IMR-90 (cell line): ENCODE data around the gene IL1B. TPM values are rescaled to one million over a fixed set of nuclear protein-coding genes. Genes with fewer than 3 reads are reported as not detected.

Source experiments
- ATAC-seq: fragments of 200-7000 bp; cut with Tn5 transposase; 2 replicates; pipeline ENCODE4 v1.9.1; 2020; ENCODE audit warnings: low read depth, mild to moderate bottlenecking, moderate library complexity
- BruUV-seq: library from RNA; stranded (reverse); fragments of 400-500 nt; replicated peaks from 2 replicates; lab custom pipeline; 2021; lab: Mats Ljungman, UMichigan
- CTCF ChIA-PET: fragments of 300-600 bp; formaldehyde crosslinking; extraction: SDS; loops from one replicate; lab custom pipeline; 2021; ENCODE audit warnings: antibody characterized with exemption; lab: Yijun Ruan, JAX
- POLR2A ChIA-PET: fragments of 300-600 bp; sonication (Branson Sonifier 250); formaldehyde crosslinking; loops from one replicate; lab custom pipeline; 2022; ENCODE audit warnings: antibody characterized with exemption; ENCODE audit not compliant: unreplicated experiment; lab: Charles Lee
- DNase-seq: peaks from one replicate; pipeline ENCODE4 v3.0.0; 2013
- H2AFZ ChIP-seq: replicated peaks from 2 replicates; pipeline ENCODE3; 2013; ENCODE audit warnings: low read length, mild to moderate bottlenecking; ENCODE audit not compliant: poor library complexity
- H2AK5ac ChIP-seq: 2 replicates; pipeline ENCODE4 v1.6.1; 2013; ENCODE audit warnings: low read depth, low read length, inconsistent platforms
- H2AK9ac ChIP-seq: replicated peaks from 2 replicates; pipeline ENCODE3; 2013; ENCODE audit warnings: mild to moderate bottlenecking, low read depth, low read length, moderate library complexity; ENCODE audit not compliant: poor library complexity
- H2BK120ac ChIP-seq: 2 replicates; pipeline ENCODE4 v1.6.1; 2013; ENCODE audit warnings: low read depth, low read length, inconsistent platforms
- H2BK15ac ChIP-seq: 3 replicates; pipeline ENCODE4 v1.6.1; 2013; ENCODE audit warnings: low read depth, low read length, inconsistent platforms
- H2BK20ac ChIP-seq: 2 replicates; pipeline ENCODE4 v1.6.1; 2013; ENCODE audit warnings: low read depth, mild to moderate bottlenecking, inconsistent platforms, low read length, moderate library complexity
- H2BK5ac ChIP-seq: 2 replicates; pipeline ENCODE4 v1.6.1; 2013; ENCODE audit warnings: mild to moderate bottlenecking, low read depth, low read length, inconsistent platforms; ENCODE audit not compliant: poor library complexity, severe bottlenecking
- H3K14ac ChIP-seq: replicated peaks from 2 replicates; pipeline ENCODE4 v1.6.1; 2013; ENCODE audit warnings: low read depth, low read length, inconsistent platforms
- H3K18ac ChIP-seq: 2 replicates; pipeline ENCODE4 v1.6.1; 2013; ENCODE audit warnings: low read depth, low read length, control low read depth
- H3K23ac ChIP-seq: 2 replicates; pipeline ENCODE4 v1.6.1; 2013; ENCODE audit warnings: low read depth, low read length, inconsistent platforms
- H3K27ac ChIP-seq: 2 replicates; pipeline ENCODE4 v1.5.1; 2013; ENCODE audit warnings: mild to moderate bottlenecking, control low read depth, low read length; ENCODE audit not compliant: insufficient read depth
- H3K27me3 ChIP-seq: 2 replicates; pipeline ENCODE4 v1.6.1; 2013; ENCODE audit warnings: low read length; ENCODE audit not compliant: control insufficient read depth, insufficient read depth
- H3K36me3 ChIP-seq: 2 replicates; pipeline ENCODE4 v1.6.1; 2013; ENCODE audit warnings: low read length, mixed read lengths; ENCODE audit not compliant: control insufficient read depth, insufficient read depth
- H3K4ac ChIP-seq: 2 replicates; pipeline ENCODE4 v1.6.1; 2013; ENCODE audit warnings: low read depth, low read length, inconsistent platforms
- H3K4me1 ChIP-seq: 2 replicates; pipeline ENCODE4 v1.6.1; 2013; ENCODE audit warnings: low read length, mixed read lengths; ENCODE audit not compliant: control insufficient read depth, insufficient read depth
- H3K4me2 ChIP-seq: 2 replicates; pipeline ENCODE4 v1.6.1; 2013; ENCODE audit warnings: low read depth, mild to moderate bottlenecking, control low read depth, low read length, moderate library complexity
- H3K4me3 ChIP-seq: 2 replicates; pipeline ENCODE4 v1.5.1; 2013; ENCODE audit warnings: low read depth, mild to moderate bottlenecking, control low read depth, low read length, moderate library complexity; ENCODE audit not compliant: insufficient read depth
- H3K56ac ChIP-seq: 2 replicates; pipeline ENCODE4 v1.6.1; 2013; ENCODE audit warnings: low read length, inconsistent platforms; ENCODE audit not compliant: insufficient read depth; ENCODE audit errors: extremely low read depth
- H3K79me1 ChIP-seq, 2 experiments: 2 replicates each; pipeline ENCODE4 v1.6.1; 2013; ENCODE audit warnings: low read length in 2 of 2, inconsistent platforms in 1 of 2, low read depth in 1 of 2
- H3K9ac ChIP-seq: 2 replicates; pipeline ENCODE4 v1.6.1; 2013; ENCODE audit warnings: low read depth, low read length, control low read depth
- H3K9me1 ChIP-seq: 2 replicates; pipeline ENCODE4 v1.6.1; 2013; ENCODE audit warnings: low read length, inconsistent platforms; ENCODE audit not compliant: insufficient read depth
- H3K9me3 ChIP-seq: 2 replicates; pipeline ENCODE4 v1.6.1; 2013; ENCODE audit warnings: low read length; ENCODE audit not compliant: control insufficient read depth, insufficient read depth
- H4K20me1 ChIP-seq: 2 replicates; pipeline ENCODE4 v1.6.1; 2013; ENCODE audit warnings: low read length, inconsistent platforms; ENCODE audit not compliant: insufficient read depth
- H4K5ac ChIP-seq: 2 replicates; pipeline ENCODE4 v1.6.1; 2013; ENCODE audit warnings: mild to moderate bottlenecking, low read depth, low read length, control low read depth
- H4K8ac ChIP-seq, 2 experiments: 2 replicates each; pipeline ENCODE4 v1.6.1; 2013; ENCODE audit warnings: low read depth in 2 of 2, low read length in 2 of 2, control low read depth in 1 of 2, inconsistent platforms in 1 of 2
- H4K91ac ChIP-seq: 2 replicates; pipeline ENCODE4 v1.6.1; 2013; ENCODE audit warnings: low read depth, low read length, inconsistent platforms; ENCODE audit not compliant: insufficient read depth
- BHLHE40 ChIP-seq: fragments of 150-350 bp; IDR thresholded peaks from 2 replicates; pipeline ENCODE4 v1.6.1; 2016; ENCODE audit warnings: mild to moderate bottlenecking, low read depth, low read length
- CEBPB ChIP-seq: IDR thresholded peaks from 2 replicates; pipeline ENCODE4 v1.6.1; 2012; ENCODE audit warnings: low read depth, low read length, improper control_type of control experiment
- CHD1 ChIP-seq: IDR thresholded peaks from 2 replicates; pipeline ENCODE4 v1.6.1; 2012; ENCODE audit warnings: low read depth, low read length, improper control_type of control experiment
- FOS ChIP-seq: fragments of 150-350 bp; IDR thresholded peaks from 2 replicates; pipeline ENCODE4 v1.6.1; 2016; ENCODE audit warnings: low read depth, low read length
- MAZ ChIP-seq: IDR thresholded peaks from 2 replicates; pipeline ENCODE4 v1.6.1; 2012; ENCODE audit warnings: low read depth, mild to moderate bottlenecking, low read length, improper control_type of control experiment, moderate library complexity, borderline replicate concordance
- MXI1 ChIP-seq: IDR thresholded peaks from 2 replicates; pipeline ENCODE4 v1.6.1; 2012; ENCODE audit warnings: low read depth, mild to moderate bottlenecking, low read length, moderate library complexity, borderline replicate concordance
- NFE2L2 ChIP-seq: fragments of 150-350 bp; IDR thresholded peaks from 2 replicates; pipeline ENCODE4 v1.6.1; 2016; ENCODE audit warnings: low read depth, mild to moderate bottlenecking, low read length
- POLR2A ChIP-seq: IDR thresholded peaks from 2 replicates; pipeline ENCODE4 v1.6.1; 2012; ENCODE audit warnings: mild to moderate bottlenecking, low read depth, low read length
- RAD21 ChIP-seq: IDR thresholded peaks from 2 replicates; pipeline ENCODE4 v1.6.1; 2012; ENCODE audit warnings: low read length, improper control_type of control experiment
- RCOR1 ChIP-seq: IDR thresholded peaks from 2 replicates; pipeline ENCODE4 v1.6.1; 2012; ENCODE audit warnings: mild to moderate bottlenecking, low read length, improper control_type of control experiment; ENCODE audit not compliant: insufficient replicate concordance
- RFX5 ChIP-seq: IDR thresholded peaks from 2 replicates; pipeline ENCODE4 v1.8.0; 2012; ENCODE audit warnings: low read depth, mild to moderate bottlenecking, low read length, moderate library complexity
- SMC3 ChIP-seq: fragments of 150-350 bp; IDR thresholded peaks from 2 replicates; pipeline ENCODE4 v1.6.1; 2016; ENCODE audit warnings: low read depth, mild to moderate bottlenecking, antibody characterized with exemption, low read length, moderate library complexity
- WGBS, 2 experiments: methylation state at CpG; one replicate each; pipeline versions ENCODE4 v1.1.5 to v1.1.7; 2013; ENCODE audit warnings: missing lambda C conversion rate in 2 of 2; ENCODE audit not compliant: insufficient read length in 1 of 2; ENCODE audit errors: extremely low coverage in 2 of 2; 5-methylcytosine and 5-hydroxymethylcytosine counted together
- dilution Hi-C: fragments of 300-500 bp; cut with HindIII; formaldehyde crosslinking; loops from one replicate; pipeline ENCODE4 v1.14.3; 2018; ENCODE audit warnings: low sequenced_read_pairs; ENCODE audit not compliant: unreplicated experiment
- in situ Hi-C: fragments of 300-500 bp; cut with MboI; formaldehyde crosslinking; loops from 3 replicates; pipeline ENCODE4 v1.14.3; 2019; ENCODE audit warnings: low sequenced_read_pairs, inconsistent platforms, mixed read lengths
- intact Hi-C: fragments of 100-400 bp; cut with micrococcal nuclease; formaldehyde crosslinking; loops from 2 replicates; pipeline ENCODE4 v1.10.0; 2022
- polyA plus RNA-seq, 3 experiments: library from polyadenylated mRNA; depleted of rRNA; stranded (reverse); fragments of >200 nt; gene quantifications; 2 replicates each; pipeline ENCODE4 v1.2.3, GENCODE V29; 2012; ENCODE audit warnings: low replicate concordance in 1 of 3
- total RNA-seq: library from RNA; depleted of rRNA; stranded (reverse); fragments of >200 nt; gene quantifications from 2 replicates; pipeline ENCODE4 v1.2.3, GENCODE V29; 2012
- TF ChIP-seq, protein P1 (sequence below): conservative IDR thresholded peaks from 2 replicates; pipeline ENCODE4 v1.5.1; 2012; ENCODE audit warnings: mild to moderate bottlenecking, low read depth, low read length, improper control_type of control experiment
- TF ChIP-seq, protein P2 (sequence below): fragments of 150-350 bp; IDR thresholded peaks from 2 replicates; pipeline ENCODE4 v1.6.1; 2016; ENCODE audit warnings: low read depth, mild to moderate bottlenecking, low read length, moderate library complexity, borderline replicate concordance
- TF ChIP-seq, protein P3 (sequence below): fragments of 150-350 bp; IDR thresholded peaks from 2 replicates; pipeline ENCODE4 v1.6.1; 2017; ENCODE audit warnings: mild to moderate bottlenecking, antibody characterized with exemption, low read length, low read depth

The IL1B gene
- total and polyA plus RNA-seq, 2 of the 4 experiments (the other 2 are of a cell fraction) = 3.0 to 4.4 TPM

DNA sequence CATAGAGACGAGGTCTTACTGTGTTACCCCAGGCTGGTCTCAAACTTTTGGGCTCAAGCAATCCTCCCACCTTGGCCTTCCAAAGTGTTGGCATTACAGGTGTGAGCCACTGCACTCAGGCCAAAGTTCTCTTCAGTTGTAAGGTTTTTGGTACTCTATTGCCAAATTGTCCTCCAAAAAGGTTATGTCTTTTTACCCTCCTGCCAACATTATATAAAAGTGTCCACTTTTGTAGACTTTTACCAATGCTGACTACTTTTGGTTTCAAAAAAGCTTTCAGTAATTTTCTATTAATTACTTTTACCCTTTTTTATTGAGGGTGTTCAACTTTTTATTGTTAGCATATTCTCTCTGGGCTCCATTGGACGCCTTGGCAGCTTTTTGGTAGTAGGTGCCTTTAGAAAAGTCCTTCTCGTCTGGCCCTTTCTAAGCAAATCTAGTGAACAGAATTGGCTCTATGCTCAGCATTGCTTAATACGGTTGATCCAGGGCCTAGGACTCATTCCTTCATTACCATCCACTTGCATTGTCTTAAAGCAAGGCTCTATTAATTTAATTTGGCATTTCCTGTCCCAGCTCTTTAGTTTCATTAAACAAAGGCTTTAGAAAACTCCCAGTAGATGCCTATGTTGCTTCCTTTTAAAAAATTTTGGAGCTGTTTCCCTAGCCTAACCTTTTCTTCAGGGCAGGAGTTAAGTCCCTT is 35.5 kb downstream of the IL1B start:
- dilution Hi-C loops = no loop called here
- Histone ChIP-seq H3K4me1 (no peaks in the 10 kb centered on the region; the same call in 1 of the 2 replicates), H2AFZ (no peak overlapping the region), H4K91ac (no peak overlapping the region; the same call in 1 of the 2 replicates), H3K23ac (no peak overlapping the region), H2BK20ac (peak overlapping the region; percentile 13; the same call in 1 of the 2 replicates), H3K4me3 (no peak overlapping the region), H3K56ac (no peak overlapping the region), H2BK15ac (peak overlapping the region; percentile 13; the same call in 1 of the 3 replicates), H3K27ac (no peak overlapping the region), H3K4ac (peak overlapping the region; percentile 15; the same call in 1 of the 2 replicates), H2AK9ac (no peak overlapping the region), H3K36me3 (no peaks in the 10 kb centered on the region), H4K5ac (no peak overlapping the region), H4K8ac (no peak overlapping the region), H3K9me1 (peaks cover 11% of the 10 kb centered on the region), H3K18ac (no peak overlapping the region), H3K4me2 (no peak overlapping the region), H2BK5ac (no peak overlapping the region), H3K9me3 (no peaks in the 10 kb centered on the region), H3K14ac (no peak overlapping the region), H3K9ac (no peak overlapping the region), H2BK120ac (no peak overlapping the region), H4K20me1 (no peaks in the 10 kb centered on the region), H3K79me1 (peaks cover 0 to 13% of the 10 kb centered on the region in 2 experiments; a peak in 2 of 4 replicates), H3K27me3 (no peaks in the 10 kb centered on the region), H2AK5ac (no peak overlapping the region)
- ChIA-PET CTCF (no interaction called here), POLR2A (no interaction called here)
- WGBS, 2 experiments = 79% methylated on average over 2 of the region's 4 CpGs; no CpG with 5 or more reads in 1 of the 2 experiments
- ATAC-seq (no peak), DNase-seq (no peak)
- BruUV-seq = no TSS peak
- in situ Hi-C loops = no loop called here
- intact Hi-C loops = no loop called here
- TF ChIP-seq MAZ (no peak), RCOR1 (no peak), SMC3 (no peak), RAD21 (no peak), POLR2A (no peak), RFX5 (no peak), BHLHE40 (no peak), MXI1 (no peak), CEBPB (no peak), FOS (no peak), NFE2L2 (no peak), CHD1 (no peak)
- TF ChIP-seq, protein P1, sequence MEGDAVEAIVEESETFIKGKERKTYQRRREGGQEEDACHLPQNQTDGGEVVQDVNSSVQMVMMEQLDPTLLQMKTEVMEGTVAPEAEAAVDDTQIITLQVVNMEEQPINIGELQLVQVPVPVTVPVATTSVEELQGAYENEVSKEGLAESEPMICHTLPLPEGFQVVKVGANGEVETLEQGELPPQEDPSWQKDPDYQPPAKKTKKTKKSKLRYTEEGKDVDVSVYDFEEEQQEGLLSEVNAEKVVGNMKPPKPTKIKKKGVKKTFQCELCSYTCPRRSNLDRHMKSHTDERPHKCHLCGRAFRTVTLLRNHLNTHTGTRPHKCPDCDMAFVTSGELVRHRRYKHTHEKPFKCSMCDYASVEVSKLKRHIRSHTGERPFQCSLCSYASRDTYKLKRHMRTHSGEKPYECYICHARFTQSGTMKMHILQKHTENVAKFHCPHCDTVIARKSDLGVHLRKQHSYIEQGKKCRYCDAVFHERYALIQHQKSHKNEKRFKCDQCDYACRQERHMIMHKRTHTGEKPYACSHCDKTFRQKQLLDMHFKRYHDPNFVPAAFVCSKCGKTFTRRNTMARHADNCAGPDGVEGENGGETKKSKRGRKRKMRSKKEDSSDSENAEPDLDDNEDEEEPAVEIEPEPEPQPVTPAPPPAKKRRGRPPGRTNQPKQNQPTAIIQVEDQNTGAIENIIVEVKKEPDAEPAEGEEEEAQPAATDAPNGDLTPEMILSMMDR = no peak
- TF ChIP-seq, protein P2, sequence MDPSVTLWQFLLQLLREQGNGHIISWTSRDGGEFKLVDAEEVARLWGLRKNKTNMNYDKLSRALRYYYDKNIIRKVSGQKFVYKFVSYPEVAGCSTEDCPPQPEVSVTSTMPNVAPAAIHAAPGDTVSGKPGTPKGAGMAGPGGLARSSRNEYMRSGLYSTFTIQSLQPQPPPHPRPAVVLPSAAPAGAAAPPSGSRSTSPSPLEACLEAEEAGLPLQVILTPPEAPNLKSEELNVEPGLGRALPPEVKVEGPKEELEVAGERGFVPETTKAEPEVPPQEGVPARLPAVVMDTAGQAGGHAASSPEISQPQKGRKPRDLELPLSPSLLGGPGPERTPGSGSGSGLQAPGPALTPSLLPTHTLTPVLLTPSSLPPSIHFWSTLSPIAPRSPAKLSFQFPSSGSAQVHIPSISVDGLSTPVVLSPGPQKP = no peak
- TF ChIP-seq, protein P3, sequence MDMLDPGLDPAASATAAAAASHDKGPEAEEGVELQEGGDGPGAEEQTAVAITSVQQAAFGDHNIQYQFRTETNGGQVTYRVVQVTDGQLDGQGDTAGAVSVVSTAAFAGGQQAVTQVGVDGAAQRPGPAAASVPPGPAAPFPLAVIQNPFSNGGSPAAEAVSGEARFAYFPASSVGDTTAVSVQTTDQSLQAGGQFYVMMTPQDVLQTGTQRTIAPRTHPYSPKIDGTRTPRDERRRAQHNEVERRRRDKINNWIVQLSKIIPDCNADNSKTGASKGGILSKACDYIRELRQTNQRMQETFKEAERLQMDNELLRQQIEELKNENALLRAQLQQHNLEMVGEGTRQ = no peak
